GM18870 (cell line): Measurements from ENCODE around the gene SMPD2.
A peak's percentile ranks its signal among the peaks of the same experiment; 100 is the strongest.
"Not testable (repeated sequence)": the region's sequence is repeated elsewhere in the genome, so short reads cannot be mapped to it uniquely, and the experiment has no call there.

Experiments used
- ATAC-seq: cut with Tn5 transposase; IDR thresholded peaks from one replicate; pipeline ENCODE4 v1.9.1; 2021; ENCODE audit warnings: moderate library complexity; ENCODE audit not compliant: unreplicated experiment

SMPD2 gene

GRCh38 chr6:109460161-109460829 is 19.8 kb downstream of the SMPD2 start:
- no peak for ATAC-seq

DNA sequence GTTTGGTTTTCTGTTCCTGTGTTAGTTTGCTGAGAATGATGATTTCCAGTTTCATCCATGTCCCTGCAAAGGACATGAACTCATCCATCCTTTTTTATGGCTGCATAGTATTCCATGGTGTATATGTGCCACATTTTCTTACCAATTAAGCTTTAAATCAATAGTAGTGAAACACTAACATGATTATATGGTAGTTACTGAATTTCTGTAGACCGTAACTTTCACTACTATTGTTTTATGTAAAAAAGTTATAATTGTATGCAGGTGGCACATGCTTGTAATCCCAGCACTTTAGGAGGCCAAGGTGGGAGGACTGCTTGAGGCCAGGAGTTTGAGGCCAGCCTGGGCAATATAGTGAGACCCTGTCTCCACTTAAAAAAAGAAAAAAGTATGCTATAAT is 20.7 kb downstream of the SMPD2 start:
- not testable (repeated sequence) for ATAC-seq

DNA sequence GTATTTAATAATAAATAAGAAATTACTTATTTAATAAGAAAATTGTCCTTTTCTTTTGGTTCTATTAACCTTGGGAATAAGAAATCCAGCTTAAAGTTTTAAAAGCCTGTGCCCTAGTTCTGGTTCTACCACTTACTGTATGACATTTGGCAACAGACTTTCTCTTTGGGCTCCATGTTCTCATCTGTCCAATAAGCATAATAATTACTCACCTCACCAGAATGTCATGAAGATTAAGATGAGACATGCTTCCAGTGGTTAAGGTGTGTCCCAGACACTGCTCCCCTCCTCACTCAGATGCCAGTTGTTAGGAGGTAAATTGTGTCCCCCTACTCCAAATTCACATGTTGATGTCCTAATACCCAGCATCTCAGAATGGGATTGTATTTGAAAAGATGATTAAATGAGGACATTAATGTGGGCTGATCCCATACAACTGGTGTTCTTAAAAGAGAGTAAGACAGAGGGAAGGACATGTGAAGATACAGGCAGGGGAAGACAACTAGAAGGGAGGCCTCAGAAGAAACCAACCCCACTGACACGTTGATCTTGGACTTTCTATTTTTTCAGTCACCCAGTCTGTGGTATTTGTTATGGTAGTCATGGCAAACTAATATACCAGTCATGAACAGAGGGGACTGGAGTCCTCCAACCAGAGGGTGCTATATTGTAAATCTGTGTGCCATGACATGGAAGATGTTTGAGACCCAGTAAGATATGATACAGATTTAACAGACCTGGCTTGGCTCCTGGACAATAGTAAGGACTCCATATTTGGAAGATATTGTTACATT is 21.4 kb downstream of the SMPD2 start:
- no peak for ATAC-seq

DNA sequence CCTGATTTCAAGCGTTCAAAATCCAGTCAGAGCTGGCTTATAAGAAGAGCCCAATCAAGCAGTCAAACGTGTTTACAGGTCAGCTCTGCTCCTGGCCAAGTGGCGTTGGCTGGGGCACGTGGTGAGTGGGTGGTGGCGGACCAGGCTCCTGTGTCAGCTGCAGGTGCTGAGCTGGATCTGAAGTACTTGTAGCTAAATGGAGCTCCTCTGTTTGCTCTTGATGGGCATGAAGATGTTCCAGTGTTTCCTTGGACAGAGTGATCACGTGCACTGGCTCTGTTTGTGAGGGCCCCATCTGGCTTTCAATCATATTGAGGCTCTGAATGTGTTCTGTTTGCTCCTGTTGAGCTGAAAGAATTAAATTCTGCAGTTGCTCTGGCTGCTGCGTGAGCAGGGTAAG is 25.2 kb downstream of the SMPD2 start:
- ATAC-seq = no peak

GRCh38 chr6:109466212-109466923 is 25.8 kb downstream of the SMPD2 start:
- ATAC-seq = no peak

DNA sequence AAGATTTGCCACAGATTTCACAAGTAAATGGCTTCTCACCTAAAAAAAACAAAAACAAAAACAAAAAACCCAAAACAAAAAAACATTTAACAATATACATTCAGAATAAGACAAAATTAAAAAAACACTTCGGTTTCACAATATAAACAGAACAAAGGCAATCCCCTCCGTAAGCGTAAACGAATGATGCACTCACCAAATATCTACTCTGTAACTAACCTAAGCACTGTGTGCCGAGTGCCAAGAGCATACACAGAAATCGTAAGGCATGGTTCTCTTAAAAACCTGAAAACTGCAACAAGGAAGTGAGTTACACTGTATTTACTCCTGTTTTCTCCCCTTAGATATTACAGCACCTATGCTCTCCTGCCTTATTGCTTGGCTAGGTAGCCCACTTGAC is 27.2 kb downstream of the SMPD2 start:
- ATAC-seq = no peak

DNA sequence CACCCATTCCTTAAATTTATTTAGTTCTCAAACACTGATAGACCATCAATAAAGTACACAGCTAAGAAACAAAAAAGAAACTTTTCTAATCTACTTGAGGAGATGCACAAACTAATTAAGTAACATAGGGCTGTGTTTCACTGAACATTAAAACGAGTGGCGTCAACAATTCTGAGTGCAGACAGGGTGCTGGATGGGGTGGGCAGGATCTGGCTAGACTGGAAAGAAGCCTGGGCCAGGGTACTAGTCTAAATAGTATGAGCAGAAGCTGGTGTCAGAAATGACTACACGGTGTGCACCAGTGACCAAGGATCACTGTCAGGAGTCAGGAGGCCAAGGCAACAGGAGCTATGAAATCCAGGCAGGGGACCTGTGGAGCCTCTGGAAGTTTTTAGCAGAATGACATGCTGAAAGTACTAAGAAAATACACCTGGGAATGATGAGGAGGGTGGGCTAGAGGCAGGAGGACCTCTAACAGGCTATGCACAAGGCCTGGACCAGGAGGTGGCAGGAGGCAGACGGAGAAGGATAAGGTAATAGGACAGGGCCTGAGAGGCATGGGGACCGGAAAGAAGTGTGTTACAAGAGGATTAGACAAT is 29.2 kb downstream of the SMPD2 start:
- ATAC-seq = no peak

DNA sequence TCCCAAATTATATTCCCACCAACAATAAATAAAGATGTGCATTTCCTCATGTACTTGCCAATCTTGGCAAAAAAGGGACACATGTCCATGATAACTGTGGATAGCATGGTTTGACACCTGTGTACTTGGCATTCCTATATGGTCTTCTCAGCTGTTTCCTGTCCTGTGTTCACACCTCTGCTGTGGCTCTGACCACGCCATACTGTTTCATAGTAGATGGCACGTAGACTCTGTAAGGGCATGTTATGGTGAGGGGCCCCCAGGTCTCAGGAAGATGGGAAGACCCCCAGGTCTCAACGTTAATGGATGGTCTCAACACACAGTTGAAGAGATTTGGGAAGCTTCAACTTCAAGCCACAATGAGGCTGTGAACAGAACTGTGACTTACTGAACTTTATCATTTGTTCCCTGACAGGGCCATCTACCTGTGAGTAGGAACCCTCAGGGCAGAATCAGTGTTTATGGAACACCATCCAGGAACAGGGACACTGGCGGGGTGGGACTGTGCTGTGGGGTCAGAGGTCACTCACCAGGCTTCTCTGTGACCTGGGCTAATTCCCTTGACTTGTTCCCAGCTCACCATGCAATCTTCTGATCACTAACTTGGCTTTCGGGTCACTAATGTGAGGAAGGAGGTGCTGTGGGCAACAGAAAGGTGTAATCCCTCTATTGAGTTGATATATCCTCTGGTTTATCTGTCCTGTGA is 30.7 kb downstream of the SMPD2 start:
- ATAC-seq = no peak

DNA sequence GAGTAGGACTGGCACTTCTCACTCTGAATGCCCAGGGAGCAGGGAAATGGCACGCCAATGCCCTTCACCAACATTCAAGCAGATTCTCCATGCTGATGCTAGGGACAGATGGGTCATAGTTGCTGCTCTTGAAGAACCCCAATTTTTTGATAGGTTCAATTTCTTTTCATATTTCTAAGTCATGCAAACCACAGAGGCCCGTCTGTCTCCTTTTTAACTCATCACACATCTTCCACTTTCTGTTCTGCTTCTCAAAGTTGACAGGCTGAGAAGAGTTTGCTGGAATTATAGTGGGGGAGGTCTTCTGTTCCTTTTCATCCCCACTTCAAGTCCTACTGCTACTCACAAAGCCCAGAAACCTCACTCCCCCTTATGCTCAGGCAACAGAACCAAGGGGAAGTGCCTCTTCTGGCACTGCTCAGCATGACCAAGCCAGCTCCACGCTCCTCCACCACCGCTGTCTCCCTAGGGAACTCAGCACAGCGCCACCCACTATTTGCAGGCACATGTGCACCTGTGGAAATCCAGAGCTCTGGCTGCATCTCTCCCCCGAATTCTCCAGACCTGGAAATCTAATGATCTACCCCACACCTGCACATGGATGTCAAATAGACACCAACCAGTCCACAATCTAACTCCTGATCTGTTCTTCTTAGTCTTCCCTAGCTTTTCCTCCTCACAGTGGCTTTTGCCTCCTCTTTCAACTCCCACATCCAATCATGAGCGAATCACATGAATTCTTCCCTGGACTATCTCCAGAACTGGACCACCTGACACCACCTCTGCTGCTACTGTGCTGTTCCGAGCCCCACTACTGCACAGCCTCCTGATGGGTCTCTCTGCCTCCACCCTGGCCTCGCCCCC is 31.8 kb downstream of the SMPD2 start:
- ATAC-seq = no peak

- ATAC-seq = no peak
Measured at GRCh38 chr6:109473120-109473519, 32.6 kb downstream of the SMPD2 start.

DNA sequence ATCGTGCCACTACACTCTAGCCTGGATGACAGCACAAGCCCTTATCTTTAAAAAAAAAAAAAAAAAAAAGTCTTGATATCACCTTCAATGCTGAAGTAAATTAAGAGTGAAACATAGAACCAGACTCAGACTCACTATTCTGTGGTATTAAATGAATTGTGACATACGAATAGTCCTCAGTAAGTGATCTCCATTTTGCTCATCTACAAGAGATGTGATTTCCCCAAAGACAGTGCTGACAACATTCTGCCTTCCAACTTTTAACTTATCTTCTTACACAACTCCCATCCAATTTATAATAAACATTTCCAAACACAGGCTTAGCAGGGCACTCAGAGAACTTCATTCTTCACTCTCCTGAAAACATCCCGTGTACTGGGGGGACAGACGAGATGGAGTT is 34.5 kb downstream of the SMPD2 start:
- ATAC-seq = no peak

- ATAC-seq = no peak
Measured at GRCh38 chr6:109475625-109476024, 35.1 kb downstream of the SMPD2 start.

- no peak for ATAC-seq
Measured at GRCh38 chr6:109477184-109477583, 36.7 kb downstream of the SMPD2 start.

DNA sequence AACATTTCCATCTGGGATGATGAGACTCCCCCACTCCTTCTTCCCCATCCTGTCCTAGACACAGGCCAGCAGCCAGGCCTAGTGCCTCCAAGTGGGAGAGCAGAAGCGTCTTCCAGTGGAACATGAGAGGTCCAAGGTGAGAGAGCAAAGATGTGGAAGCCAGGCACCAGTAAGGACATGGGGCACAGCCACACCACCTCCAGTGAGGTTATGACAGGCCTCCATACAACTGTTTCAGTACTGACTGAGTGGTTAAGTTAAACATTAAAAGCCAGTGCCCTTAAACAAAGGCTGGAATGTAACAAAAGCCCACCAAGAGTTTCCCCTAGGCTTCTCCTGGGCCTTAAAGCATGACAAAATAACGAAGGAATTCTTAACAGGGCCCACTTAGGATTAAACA is 37.2 kb downstream of the SMPD2 start:
- ATAC-seq = peak; percentile 62

- ATAC-seq = no peak
Measured at GRCh38 chr6:109478222-109478805, 37.8 kb downstream of the SMPD2 start.

DNA sequence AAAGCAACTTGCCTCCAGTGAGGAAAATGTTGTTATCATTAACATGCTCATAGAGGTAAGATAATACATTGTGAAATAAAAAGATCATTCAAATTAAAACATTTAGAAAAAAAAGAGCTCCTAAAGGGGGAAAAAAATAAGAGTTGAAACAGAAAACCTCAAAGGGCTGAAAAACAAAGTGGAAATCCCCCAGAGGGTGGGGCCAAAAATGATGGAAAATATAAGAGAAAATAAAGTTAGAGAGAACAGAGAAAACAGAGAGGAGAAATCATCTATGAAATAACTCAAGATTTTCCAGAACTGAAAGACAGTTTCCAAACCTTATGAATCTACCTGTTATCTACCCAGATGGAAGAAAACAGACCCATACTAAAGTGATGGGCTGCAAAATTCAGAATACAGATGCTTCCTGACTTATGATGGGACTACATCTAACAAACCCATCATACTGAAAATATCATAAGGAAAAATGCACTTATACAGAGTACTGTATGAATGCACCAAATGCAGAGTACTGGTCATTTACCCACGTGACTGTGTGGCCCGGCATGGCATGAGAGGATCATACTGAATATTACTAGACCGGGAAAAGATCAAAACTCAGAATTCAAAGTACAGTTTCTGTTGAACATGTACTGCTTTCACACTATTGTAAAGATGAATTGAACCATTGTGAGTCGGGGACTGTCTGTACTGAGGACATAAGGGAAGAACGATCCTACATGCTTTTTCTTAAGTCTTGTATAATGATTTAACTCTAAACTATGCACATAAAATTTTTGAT is 38.5 kb downstream of the SMPD2 start:
- no peak for ATAC-seq

GRCh38 chr6:109480993-109481480 is 40.5 kb downstream of the SMPD2 start:
- ATAC-seq = no peak

DNA sequence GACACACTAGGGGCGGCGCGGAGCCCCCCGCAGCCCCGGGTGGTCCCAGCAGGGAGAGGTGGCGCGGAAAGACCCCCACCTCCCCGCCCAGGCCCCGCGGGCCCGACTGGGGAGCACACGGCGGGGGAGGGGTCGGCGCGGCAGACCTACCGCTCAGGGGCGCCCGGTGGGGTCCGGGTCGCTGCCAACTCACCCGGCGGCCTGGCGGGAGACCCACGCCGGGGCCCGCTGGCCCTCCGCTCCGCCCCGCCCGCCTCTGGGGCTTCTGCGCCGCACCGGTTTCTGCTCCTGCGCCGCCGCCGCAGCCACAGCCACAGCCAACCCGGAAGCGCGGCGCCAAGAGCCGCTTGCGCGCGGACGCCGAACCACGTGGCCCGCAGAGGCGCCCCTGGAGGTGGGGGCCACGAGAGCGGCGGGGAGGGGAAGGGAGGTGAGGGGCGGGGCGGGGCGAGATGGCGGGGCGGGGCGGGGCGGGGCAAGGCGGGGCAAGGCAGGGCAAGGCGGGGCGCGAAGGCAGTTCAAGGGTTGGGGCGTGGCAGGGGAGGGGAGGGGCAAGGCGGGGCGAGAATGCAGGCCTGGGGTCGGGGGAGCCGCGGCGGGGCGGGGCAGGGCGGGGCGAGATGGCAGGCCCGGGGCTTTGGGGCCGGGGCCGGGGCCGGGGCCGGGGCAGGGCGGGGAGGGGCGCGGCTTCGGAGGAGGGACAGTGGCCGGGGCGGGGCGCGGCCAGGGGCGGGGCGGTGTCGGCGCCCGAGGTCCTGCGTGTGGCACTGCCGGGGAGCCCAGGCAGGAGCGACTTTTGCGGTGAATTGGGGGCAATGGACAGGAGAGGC is 42.6 kb downstream of the SMPD2 start, which contains the start of gene ZBTB24:
TSS of gene ZBTB24 (minus strand) at position 315 of the 830 bp plus-strand sequence. CDS start 1,193 bp downstream, outside the sequence.
- ATAC-seq = peak; percentile 48
